ENCODE results near the gene GUCY1A2. TPM values are rescaled to one million over a fixed set of nuclear protein-coding genes. Genes with fewer than 3 reads are reported as not detected.

GUCY1A2 gene
- total RNA-seq, 1 experiment from 2014 or later, result 0.10 TPM

DNA sequence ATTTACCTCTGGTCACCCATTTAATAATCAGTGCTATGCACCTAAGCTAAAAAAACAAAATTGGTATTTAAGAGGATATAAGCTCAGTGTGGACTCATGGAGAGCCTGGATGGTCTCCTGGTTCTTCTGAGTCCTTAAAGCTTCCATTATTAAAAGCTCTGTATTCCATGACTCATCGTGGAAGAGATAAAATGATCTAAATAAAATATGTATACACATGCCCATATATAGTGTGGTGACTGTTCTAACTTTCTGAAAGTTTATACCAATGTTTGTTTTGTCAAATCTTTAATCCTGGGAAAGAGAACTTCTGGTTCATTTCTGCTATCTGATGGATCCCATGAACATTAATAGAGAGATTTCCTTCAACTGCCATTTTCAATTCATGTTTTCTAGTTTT is 375.9 kb downstream of the GUCY1A2 start:
- no peak for DNase-seq (ENCODE audit: low read depth, low spot score)
- CTCF ChIA-PET, result no interaction called here
- no peak for ATAC-seq
- TF ChIP-seq CEBPB (IDR thresholded peaks at IDR 0.05; ENCODE audit: low read depth) (no peak), ELF1 (IDR thresholded peaks at IDR 0.05; ENCODE audit: borderline replicate concordance, low read depth) (no peak), SP1 (IDR thresholded peaks at IDR 0.05; ENCODE audit: low read depth) (no peak), CBX3 (IDR thresholded peaks at IDR 0.05; ENCODE audit: low read depth) (no peak)
- TF ChIP-seq, protein P1, sequence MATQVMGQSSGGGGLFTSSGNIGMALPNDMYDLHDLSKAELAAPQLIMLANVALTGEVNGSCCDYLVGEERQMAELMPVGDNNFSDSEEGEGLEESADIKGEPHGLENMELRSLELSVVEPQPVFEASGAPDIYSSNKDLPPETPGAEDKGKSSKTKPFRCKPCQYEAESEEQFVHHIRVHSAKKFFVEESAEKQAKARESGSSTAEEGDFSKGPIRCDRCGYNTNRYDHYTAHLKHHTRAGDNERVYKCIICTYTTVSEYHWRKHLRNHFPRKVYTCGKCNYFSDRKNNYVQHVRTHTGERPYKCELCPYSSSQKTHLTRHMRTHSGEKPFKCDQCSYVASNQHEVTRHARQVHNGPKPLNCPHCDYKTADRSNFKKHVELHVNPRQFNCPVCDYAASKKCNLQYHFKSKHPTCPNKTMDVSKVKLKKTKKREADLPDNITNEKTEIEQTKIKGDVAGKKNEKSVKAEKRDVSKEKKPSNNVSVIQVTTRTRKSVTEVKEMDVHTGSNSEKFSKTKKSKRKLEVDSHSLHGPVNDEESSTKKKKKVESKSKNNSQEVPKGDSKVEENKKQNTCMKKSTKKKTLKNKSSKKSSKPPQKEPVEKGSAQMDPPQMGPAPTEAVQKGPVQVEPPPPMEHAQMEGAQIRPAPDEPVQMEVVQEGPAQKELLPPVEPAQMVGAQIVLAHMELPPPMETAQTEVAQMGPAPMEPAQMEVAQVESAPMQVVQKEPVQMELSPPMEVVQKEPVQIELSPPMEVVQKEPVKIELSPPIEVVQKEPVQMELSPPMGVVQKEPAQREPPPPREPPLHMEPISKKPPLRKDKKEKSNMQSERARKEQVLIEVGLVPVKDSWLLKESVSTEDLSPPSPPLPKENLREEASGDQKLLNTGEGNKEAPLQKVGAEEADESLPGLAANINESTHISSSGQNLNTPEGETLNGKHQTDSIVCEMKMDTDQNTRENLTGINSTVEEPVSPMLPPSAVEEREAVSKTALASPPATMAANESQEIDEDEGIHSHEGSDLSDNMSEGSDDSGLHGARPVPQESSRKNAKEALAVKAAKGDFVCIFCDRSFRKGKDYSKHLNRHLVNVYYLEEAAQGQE (IDR thresholded peaks at IDR 0.05; ENCODE audit: low read depth), result no peak
- Histone ChIP-seq H3K4me3 (replicated peaks in 1 of 2; ENCODE audit: low read depth in 1 of 2, low read length in 2 of 2) (no peak overlapping the region), H4K20me1 (ENCODE audit: insufficient read depth) (no peaks in the 10 kb centered on the region), H3K27me3 (ENCODE audit: insufficient read depth, low read length) (no peaks in the 10 kb centered on the region), H2AFZ (ENCODE audit: low read depth, low read length, poor library complexity, severe bottlenecking) (no peak overlapping the region), H3K4me1 (ENCODE audit: control insufficient read depth in 1 of 2, insufficient read depth in 2 of 2, low read length in 2 of 2) (no peaks in the 10 kb centered on the region), H3K79me2 (ENCODE audit: insufficient read depth, low read length) (no peaks in the 10 kb centered on the region), H3K36me3 (ENCODE audit: control insufficient read depth in 1 of 2, insufficient read depth in 2 of 2, low read length in 2 of 2) (no peaks in the 10 kb centered on the region), H3K27ac (ENCODE audit: low read depth, low read length) (no peak overlapping the region), H3K9ac (ENCODE audit: low read length) (no peak overlapping the region), H3K4me2 (ENCODE audit: low read length) (no peak overlapping the region), H3K9me2 (ENCODE audit: insufficient read depth) (no peaks in the 10 kb centered on the region), H3K9me3 (ENCODE audit: control insufficient read depth in 1 of 2, insufficient read depth in 1 of 2, low read depth in 1 of 2, low read length in 2 of 2) (no peaks in the 10 kb centered on the region)
- POLR2A ChIA-PET, result no interaction called here
- no TSS peak for BruUV-seq (replicated peaks)
- intact Hi-C loops (cut with micrococcal nuclease), result no loop called here
- RAD21 ChIA-PET (ENCODE audit: low non-redundant PET in 1 of 2, low total read pairs in 2 of 2, uncharacterized antibody in 2 of 2, unreplicated experiment in 2 of 2), result no interaction called here

DNA sequence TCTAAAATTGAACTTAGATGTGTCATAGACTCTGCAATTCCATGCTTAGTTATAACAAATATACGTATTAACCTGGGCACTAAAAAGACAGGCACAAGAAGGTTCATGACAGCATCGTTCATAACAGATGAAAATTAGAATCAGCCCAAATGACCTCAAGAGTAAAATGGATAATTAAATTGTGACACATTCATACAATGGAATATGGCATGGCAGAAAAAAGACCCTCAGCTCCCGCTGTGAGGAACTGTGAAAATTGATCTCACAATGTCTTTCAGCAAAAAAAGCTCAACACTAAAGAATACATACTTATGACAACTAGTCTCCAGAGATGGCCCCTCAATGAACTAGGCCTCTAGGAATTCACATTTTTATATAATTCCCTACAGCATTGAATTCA is 386.0 kb downstream of the GUCY1A2 start:
- no TSS peak for BruUV-seq (replicated peaks)
- POLR2A ChIA-PET, result no interaction called here
- CTCF ChIA-PET, result no interaction called here

More for the DNA sequence above, 386.0 kb downstream of the GUCY1A2 start:
- no peak for DNase-seq (ENCODE audit: low read depth, low spot score)
- no peak overlapping the region for H3K4me3 ChIP-seq (replicated peaks in 1 of 2; ENCODE audit: low read depth in 1 of 2, low read length in 2 of 2)
- no peaks in the 10 kb centered on the region for H3K27me3 ChIP-seq (ENCODE audit: insufficient read depth, low read length)
- no peaks in the 10 kb centered on the region for H3K4me1 ChIP-seq (ENCODE audit: control insufficient read depth in 1 of 2, insufficient read depth in 2 of 2, low read length in 2 of 2)
- no peaks in the 10 kb centered on the region for H3K9me3 ChIP-seq (ENCODE audit: control insufficient read depth in 1 of 2, insufficient read depth in 1 of 2, low read depth in 1 of 2, low read length in 2 of 2)
- intact Hi-C loops (cut with micrococcal nuclease), result no loop called here
- H3K79me2 ChIP-seq (ENCODE audit: insufficient read depth, low read length), result no peaks in the 10 kb centered on the region
- no peak for ATAC-seq
- H3K36me3 ChIP-seq (ENCODE audit: control insufficient read depth in 1 of 2, insufficient read depth in 2 of 2, low read length in 2 of 2), result no peaks in the 10 kb centered on the region
- no peak overlapping the region for H3K9ac ChIP-seq (ENCODE audit: low read length)
- no peak overlapping the region for H3K27ac ChIP-seq (ENCODE audit: low read depth, low read length)
- TF ChIP-seq TCF7L2 (IDR thresholded peaks at IDR 0.05; ENCODE audit: borderline replicate concordance, extremely low read depth, insufficient read depth, insufficient read length) (no peak), ELF1 (IDR thresholded peaks at IDR 0.05; ENCODE audit: borderline replicate concordance, low read depth) (no peak), JUND (IDR thresholded peaks at IDR 0.05) (no peak), EZH2phosphoT487 (IDR thresholded peaks at IDR 0.05; ENCODE audit: borderline replicate concordance) (no peak), EGR1 (IDR thresholded peaks at IDR 0.05; ENCODE audit: low read depth) (no peak)
- TF ChIP-seq, protein P2, sequence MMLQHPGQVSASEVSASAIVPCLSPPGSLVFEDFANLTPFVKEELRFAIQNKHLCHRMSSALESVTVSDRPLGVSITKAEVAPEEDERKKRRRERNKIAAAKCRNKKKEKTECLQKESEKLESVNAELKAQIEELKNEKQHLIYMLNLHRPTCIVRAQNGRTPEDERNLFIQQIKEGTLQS (IDR thresholded peaks at IDR 0.05), result no peak
- no peaks in the 10 kb centered on the region for H4K20me1 ChIP-seq (ENCODE audit: insufficient read depth)
- H2AFZ ChIP-seq (ENCODE audit: low read depth, low read length, poor library complexity, severe bottlenecking), result no peak overlapping the region
- H3K4me2 ChIP-seq (ENCODE audit: low read length), result no peak overlapping the region
- RAD21 ChIA-PET (ENCODE audit: low non-redundant PET in 1 of 2, low total read pairs in 2 of 2, uncharacterized antibody in 2 of 2, unreplicated experiment in 2 of 2), result no interaction called here
- no peaks in the 10 kb centered on the region for H3K9me2 ChIP-seq (ENCODE audit: insufficient read depth)
